HG03139 (cell line): Measurements from ENCODE around the gene ERF.

ENCODE experiments used
- ATAC-seq: cut with Tn5 transposase; IDR thresholded peaks from one replicate; pipeline ENCODE4 v1.9.1; 2021; ENCODE audit not compliant: unreplicated experiment

Gene ERF

GRCh38 chr19:42242512-42243409 is 12.2 kb downstream of the ERF start, which contains the start of gene GSK3A:
Gene GSK3A, minus strand, starts transcription at chr19:42242602. Its CDS starts 137 bp downstream, at chr19:42242465.
- ATAC-seq, result peak; percentile 53

- ATAC-seq, result no peak
Measured at GRCh38 chr19:42242069-42242511, 12.8 kb downstream of the ERF start.

DNA sequence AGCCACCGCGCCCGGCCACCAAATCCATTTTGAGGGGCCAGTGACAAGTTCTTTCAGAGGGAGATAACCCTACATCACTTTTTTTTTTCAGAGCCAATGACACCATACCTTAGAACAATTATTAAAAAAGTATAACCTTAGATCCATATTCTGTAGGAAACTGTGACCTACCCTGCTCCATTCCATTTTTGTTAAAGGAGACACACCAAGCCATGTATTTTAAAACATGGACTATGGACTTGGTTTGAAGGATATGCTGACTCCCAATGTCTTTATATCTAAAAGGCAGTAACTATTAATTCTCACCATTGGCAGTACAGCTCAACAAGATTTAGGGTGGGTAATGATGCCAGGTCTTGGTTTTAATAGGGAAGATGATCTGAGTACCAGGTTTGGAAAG is 13.6 kb downstream of the ERF start:
- no peak for ATAC-seq

- no peak for ATAC-seq
Measured at GRCh38 chr19:42239544-42240220, 15.2 kb downstream of the ERF start.

- ATAC-seq, result no peak
Measured at GRCh38 chr19:42235181-42235580, 19.7 kb downstream of the ERF start.

GRCh38 chr19:42234364-42234763 is 20.6 kb downstream of the ERF start:
- ATAC-seq, result no peak

GRCh38 chr19:42233678-42234292 is 21.1 kb downstream of the ERF start:
- ATAC-seq, result no peak

- no peak for ATAC-seq
Measured at GRCh38 chr19:42233106-42233505, 21.8 kb downstream of the ERF start.

- ATAC-seq, result no peak
Measured at GRCh38 chr19:42232435-42232834, 22.5 kb downstream of the ERF start.

DNA sequence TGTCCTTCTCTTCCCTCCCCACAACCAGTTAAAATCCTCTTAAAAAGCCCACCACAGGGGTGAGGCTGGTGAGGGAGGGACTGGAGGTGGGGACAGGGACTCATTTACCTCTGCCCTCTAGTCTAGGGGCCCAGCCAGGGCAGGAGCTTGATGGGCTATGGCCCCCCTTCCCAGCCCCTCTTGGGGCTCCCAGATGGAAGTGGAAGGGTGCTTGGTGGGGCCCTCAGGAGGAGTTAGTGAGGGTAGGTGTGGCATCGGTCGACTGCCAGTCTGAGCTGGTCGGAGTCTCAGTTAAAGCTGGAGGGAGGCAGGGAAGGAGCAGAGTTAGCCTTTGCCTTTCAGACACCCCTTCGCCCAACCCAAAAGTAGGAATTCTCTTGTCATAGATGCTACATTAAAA is 24.4 kb downstream of the ERF start:
- no peak for ATAC-seq

- ATAC-seq, result no peak
Measured at GRCh38 chr19:42229855-42230351, 25.0 kb downstream of the ERF start.

DNA sequence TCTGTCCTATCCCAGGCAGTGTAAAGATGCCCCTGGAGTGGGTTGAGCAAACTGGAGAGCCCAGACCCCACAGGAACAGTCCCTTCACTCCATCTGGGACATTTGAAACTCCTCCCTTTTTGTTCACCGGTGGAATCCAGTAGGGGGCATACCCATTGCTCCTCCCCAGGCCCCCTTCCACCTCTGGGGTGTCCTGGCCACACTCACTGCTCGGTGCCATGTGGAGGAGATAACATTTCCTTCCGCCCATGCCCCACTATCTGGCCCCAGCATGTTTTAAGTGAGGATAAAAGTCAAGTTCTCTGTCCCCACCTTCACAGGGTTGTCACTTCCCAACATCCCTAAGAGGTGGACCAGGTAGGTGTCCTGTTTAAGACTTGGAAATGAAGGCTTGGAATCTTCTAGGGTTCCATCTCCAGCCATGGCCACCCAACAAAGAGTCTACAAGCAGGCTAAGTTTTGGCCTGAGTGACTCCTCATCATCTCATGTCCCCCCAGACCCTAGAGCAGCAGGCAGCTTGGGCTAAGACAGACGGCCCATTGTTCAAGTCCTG is 25.6 kb downstream of the ERF start:
- no peak for ATAC-seq

- no peak for ATAC-seq
Measured at GRCh38 chr19:42228641-42229040, 26.3 kb downstream of the ERF start.

DNA sequence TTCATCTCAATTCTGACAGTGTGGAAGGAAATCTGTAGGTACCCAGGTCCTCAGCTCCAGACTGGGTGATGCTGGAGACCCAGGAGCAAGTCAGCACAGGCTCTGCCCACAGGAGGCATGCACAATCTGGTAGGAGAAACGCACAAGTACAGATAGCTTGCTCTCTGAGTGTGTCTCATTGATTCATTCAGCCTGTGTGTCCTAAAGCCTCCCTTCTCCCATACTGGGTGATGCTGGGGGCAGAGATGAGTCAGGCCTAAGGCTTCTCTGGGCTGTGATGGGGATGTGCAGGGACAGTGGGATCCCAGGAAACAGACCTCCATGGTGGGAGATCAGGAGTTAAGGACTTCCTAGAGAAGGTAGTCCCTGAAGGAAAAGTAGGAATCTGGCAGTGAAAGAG is 28.0 kb downstream of the ERF start:
- no peak for ATAC-seq

DNA sequence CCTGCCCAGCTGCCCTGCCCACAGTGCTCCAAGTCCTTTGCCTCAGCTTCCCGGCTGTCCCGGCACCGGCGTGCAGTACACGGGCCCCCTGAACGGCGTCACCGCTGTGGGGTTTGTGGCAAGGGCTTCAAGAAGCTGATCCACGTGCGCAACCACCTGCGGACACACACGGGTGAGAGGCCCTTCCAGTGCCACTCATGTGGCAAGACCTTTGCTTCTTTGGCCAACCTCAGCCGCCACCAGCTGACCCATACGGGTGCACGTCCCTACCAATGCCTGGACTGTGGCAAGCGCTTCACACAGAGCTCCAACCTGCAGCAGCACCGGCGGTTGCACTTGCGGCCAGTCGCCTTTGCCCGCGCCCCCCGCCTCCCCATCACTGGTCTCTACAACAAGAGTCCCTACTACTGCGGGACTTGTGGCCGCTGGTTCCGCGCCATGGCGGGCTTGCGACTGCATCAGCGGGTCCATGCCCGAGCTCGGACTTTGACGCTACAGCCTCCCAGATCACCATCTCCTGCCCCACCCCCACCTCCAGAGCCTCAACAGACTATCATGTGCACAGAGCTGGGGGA is 29.1 kb downstream of the ERF start:
- ATAC-seq, result no peak

GRCh38 chr19:42224940-42225717 is 29.8 kb downstream of the ERF start:
- ATAC-seq, result no peak

DNA sequence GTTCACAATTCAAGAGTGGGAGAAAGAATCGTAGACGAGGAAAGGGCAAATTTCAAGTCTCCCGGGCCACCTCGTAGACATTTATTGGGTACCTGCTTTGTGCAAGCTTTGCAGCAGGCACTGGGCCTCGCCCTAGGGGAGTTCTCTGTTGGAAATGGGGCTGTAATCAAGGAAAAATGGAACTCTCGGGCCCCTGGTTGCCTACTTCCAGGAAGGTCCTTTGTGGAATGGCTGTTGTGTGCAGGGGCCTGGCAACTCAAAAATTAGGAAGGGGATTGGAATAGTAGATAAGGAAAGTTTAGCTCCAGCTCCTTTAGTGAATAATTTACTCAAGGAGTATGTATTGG is 34.2 kb downstream of the ERF start:
- ATAC-seq, result no peak

DNA sequence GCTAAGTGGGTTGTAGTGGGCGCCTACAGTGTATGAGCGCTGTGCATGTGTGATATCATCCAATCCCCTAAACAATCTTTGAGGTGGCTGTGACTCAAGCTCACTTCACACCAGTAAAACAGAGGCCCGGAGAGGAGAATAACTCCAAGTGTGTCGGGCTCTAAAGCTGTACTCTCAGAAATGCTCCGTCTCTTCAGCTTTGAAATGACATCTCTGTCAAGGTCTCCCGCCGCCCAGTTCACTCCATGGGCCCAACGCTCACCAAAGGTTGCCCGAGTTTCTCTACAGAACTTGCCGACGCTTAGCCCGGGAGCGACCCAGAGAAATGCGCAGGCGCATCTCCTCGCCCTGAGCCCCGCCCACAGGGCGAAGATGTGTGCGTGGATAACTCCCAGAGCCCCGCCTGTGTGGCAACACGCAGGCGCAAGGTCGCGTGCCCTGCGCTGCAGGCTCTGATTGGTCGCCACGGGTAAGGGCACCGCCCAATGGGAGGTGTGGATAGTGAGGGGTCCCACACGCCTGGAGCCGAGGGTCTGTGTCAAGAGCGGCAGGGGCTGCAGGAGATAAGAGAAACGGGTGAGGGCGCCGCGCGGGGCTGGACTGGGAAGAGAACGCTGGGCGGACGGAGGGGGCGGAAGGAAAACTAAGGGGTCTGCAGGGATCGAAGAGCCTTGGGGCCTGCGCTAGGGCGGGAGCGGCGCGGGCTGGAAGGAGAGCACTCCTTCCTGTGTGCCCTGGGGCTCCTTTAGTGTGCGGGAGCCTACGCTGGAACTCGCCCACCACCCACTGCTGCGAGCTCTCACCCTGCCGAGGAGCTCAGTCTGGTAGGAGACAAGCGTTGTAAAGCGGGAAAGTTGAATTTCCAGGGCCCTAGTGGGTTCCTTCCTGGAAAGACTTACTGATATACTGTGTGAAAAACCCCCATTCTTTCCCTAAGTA is 34.8 kb downstream of the ERF start, which contains the start of gene ZNF526:
TSS of gene ZNF526 (plus strand) at position 501 of the 939 bp plus-strand sequence. CDS start 4,092 bp downstream, outside the sequence.
- ATAC-seq, result peak; percentile 68
